KMS-11 (cell line): Measurements from ENCODE around the gene CCT8L2.
"Not testable (repeated sequence)": the region's sequence is repeated elsewhere in the genome, so short reads cannot be mapped to it uniquely, and the experiment has no call there.

Experiments used
- H2AFZ ChIP-seq: fragments of 200-600 bp; sonication (generic); 2 replicates; pipeline ENCODE4 v1.6.1; 2016; ENCODE audit warnings: antibody characterized with exemption, mixed run types, low read depth
- H3K27ac ChIP-seq: fragments of 200-600 bp; sonication (generic); 2 replicates; pipeline ENCODE4 v1.6.1; 2016; ENCODE audit warnings: mild to moderate bottlenecking, mixed run types
- H3K27me3 ChIP-seq: fragments of 200-600 bp; sonication (generic); 2 replicates; pipeline ENCODE4 v1.6.1; 2017; ENCODE audit warnings: mild to moderate bottlenecking, low read depth, mixed run types, moderate library complexity; ENCODE audit not compliant: insufficient read depth
- H3K36me3 ChIP-seq: fragments of 200-600 bp; sonication (generic); 2 replicates; pipeline ENCODE4 v1.6.1; 2017; ENCODE audit warnings: mild to moderate bottlenecking, mixed run types; ENCODE audit not compliant: insufficient read depth
- H3K4me1 ChIP-seq: fragments of 200-600 bp; sonication (generic); 2 replicates; pipeline ENCODE4 v1.6.1; 2016; ENCODE audit warnings: mild to moderate bottlenecking, low read depth, mixed run types; ENCODE audit not compliant: poor library complexity, severe bottlenecking
- H3K4me2 ChIP-seq: fragments of 200-600 bp; sonication (generic); 2 replicates; pipeline ENCODE4 v1.7.0; 2016; ENCODE audit warnings: mild to moderate bottlenecking, mixed run types
- H3K4me3 ChIP-seq: fragments of 200-600 bp; sonication (generic); IDR thresholded peaks from 2 replicates; pipeline ENCODE4 v1.6.1; 2017; ENCODE audit warnings: low read depth, low read length, mixed read lengths; ENCODE audit not compliant: insufficient read depth
- H3K79me2 ChIP-seq: fragments of 200-600 bp; sonication (generic); 2 replicates; pipeline ENCODE4 v1.6.1; 2016; ENCODE audit warnings: low read depth, mixed run types; ENCODE audit not compliant: insufficient read depth
- H3K9ac ChIP-seq: fragments of 200-600 bp; sonication (generic); 2 replicates; pipeline ENCODE4 v1.6.1; 2016; ENCODE audit warnings: mild to moderate bottlenecking, mixed run types
- H4K20me1 ChIP-seq: fragments of 200-600 bp; sonication (generic); 2 replicates; pipeline ENCODE4 v1.6.1; 2016; ENCODE audit warnings: mild to moderate bottlenecking, mixed run types; ENCODE audit not compliant: insufficient read depth
- CTCF ChIP-seq: fragments of 200-600 bp; sonication (generic); conservative IDR thresholded peaks from 2 replicates; pipeline ENCODE4 v1.6.1; 2017; ENCODE audit warnings: low read depth, mild to moderate bottlenecking, antibody characterized with exemption, low read length, moderate library complexity, mixed read lengths

The CCT8L2 gene

GRCh38 chr22:16565585-16566420 lies 26.8 kb downstream of the CCT8L2 start:
- H3K36me3 ChIP-seq, H3K9ac ChIP-seq, H3K4me3 ChIP-seq, H3K79me2 ChIP-seq, H3K4me2 ChIP-seq, H3K27me3 ChIP-seq, H3K27ac ChIP-seq, H4K20me1 ChIP-seq, H2AFZ ChIP-seq, H3K4me1 ChIP-seq: not testable (repeated sequence)

- H3K27ac ChIP-seq, H3K4me1 ChIP-seq, H2AFZ ChIP-seq, H3K36me3 ChIP-seq, H3K4me2 ChIP-seq, H3K4me3 ChIP-seq, H3K9ac ChIP-seq, H3K79me2 ChIP-seq, H4K20me1 ChIP-seq, H3K27me3 ChIP-seq: not testable (repeated sequence)
These were observed 27.6 kb downstream of the CCT8L2 start for GRCh38 chr22:16564837-16565584.

GRCh38 chr22:16563555-16564520 lies 28.8 kb downstream of the CCT8L2 start:
- no peak overlapping the region for H3K9ac ChIP-seq
- no peaks in the 10 kb centered on the region for H3K36me3 ChIP-seq
- H3K79me2 ChIP-seq: no peaks in the 10 kb centered on the region
- H2AFZ ChIP-seq: no peak overlapping the region
- H3K27me3 ChIP-seq: no peaks in the 10 kb centered on the region
- TF ChIP-seq CTCF: no peak
- no peaks in the 10 kb centered on the region for H3K4me1 ChIP-seq
- no peak overlapping the region for H3K4me2 ChIP-seq
- no peaks in the 10 kb centered on the region for H4K20me1 ChIP-seq
- H3K27ac ChIP-seq: no peak overlapping the region
- no peak overlapping the region for H3K4me3 ChIP-seq

DNA sequence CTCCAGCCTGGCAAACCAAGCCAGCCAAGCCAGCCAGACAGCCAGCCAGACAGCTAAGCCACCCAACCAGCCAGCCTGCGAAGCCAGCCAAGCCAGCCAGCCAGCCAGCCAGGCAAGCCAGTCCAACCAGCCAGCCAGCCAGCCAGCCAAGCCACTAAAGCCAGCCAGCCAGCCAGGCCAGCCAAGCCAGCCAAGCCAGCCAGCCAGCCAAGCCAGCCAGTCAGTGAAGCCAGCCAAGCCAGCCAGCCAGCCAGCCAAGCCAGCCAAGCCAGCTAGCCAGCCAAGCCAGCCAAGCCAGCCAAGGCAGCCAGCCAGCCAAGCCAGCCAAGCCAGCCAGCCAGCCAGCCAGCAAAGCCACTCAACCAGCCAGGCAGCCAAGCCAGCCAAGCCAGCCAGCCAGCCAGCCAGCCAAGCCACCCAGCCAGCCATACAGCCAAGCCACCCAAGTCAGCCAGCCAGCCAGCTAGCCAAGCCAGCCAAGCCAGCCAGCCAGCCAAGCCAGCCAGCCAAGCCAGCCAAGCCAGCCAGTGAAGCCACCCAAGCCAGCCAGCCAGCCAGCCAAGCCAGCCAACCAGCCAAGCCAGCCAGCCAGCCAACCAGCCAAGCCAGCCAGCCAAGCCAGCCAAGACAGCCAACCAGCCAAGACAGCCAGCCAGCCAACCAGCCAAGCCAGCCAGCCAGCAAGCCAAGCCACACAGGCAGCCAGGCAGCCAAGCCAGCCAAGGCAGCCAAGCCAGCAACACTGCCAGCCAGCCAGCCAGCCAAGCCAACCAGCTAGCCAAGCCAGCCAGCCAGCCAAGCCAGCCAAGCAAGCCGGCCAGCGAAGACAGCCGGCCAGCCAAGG lies 29.7 kb downstream of the CCT8L2 start:
- no peak overlapping the region for H3K4me3 ChIP-seq

GRCh38 chr22:16561093-16561658 lies 31.4 kb downstream of the CCT8L2 start:
- H3K4me3 ChIP-seq, H2AFZ ChIP-seq, H3K27ac ChIP-seq, H3K4me2 ChIP-seq, H3K4me1 ChIP-seq, H3K27me3 ChIP-seq, H3K36me3 ChIP-seq, H3K79me2 ChIP-seq, H3K9ac ChIP-seq, H4K20me1 ChIP-seq: not testable (repeated sequence)

More for the DNA sequence above, 29.7 kb downstream of the CCT8L2 start:
- Histone ChIP-seq H3K36me3 (no peaks in the 10 kb centered on the region), H3K27ac (no peak overlapping the region), H3K4me1 (no peaks in the 10 kb centered on the region), H3K79me2 (no peaks in the 10 kb centered on the region), H3K4me2 (no peak overlapping the region), H4K20me1 (no peaks in the 10 kb centered on the region), H2AFZ (no peak overlapping the region), H3K9ac (no peak overlapping the region), H3K27me3 (no peaks in the 10 kb centered on the region)
- no peak for TF ChIP-seq CTCF

DNA sequence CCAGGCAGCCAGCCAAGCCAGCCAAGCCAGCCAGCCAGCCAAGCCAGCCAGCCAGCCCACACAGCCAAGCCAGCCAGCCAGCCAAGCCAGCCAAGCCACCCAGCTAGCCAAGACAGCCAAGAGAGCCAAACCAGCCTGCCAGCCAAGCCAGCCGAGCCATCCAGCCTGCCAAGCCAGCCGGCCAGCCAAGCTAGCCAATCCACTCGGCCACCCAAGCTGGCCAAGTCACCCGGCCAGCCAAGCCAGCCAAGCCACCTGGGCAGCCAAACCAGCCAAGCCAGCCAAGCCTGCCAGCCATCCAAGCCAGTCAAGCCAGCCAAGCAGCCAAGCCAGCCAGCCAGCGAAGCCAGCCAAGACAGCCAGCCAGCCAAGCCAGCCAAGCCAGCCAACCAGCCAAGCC lies 32.0 kb downstream of the CCT8L2 start:
- not testable (repeated sequence) for H3K9ac ChIP-seq, H2AFZ ChIP-seq, H3K36me3 ChIP-seq, H4K20me1 ChIP-seq, H3K4me2 ChIP-seq, H3K4me3 ChIP-seq, H3K4me1 ChIP-seq, H3K27ac ChIP-seq, H3K79me2 ChIP-seq, H3K27me3 ChIP-seq

GRCh38 chr22:16559996-16560395 lies 32.6 kb downstream of the CCT8L2 start:
- not testable (repeated sequence) for H3K9ac ChIP-seq, H3K4me2 ChIP-seq, H3K36me3 ChIP-seq, H3K79me2 ChIP-seq, H3K27ac ChIP-seq, H4K20me1 ChIP-seq, H3K27me3 ChIP-seq, H2AFZ ChIP-seq, H3K4me1 ChIP-seq, H3K4me3 ChIP-seq
